Naive thymus-derived CD8-positive, alpha-beta T cell (primary cell): ENCODE data around the gene DBNDD2. TPM values are rescaled to one million over a fixed set of nuclear protein-coding genes. Genes with fewer than 3 reads are reported as not detected.

Source experiments
- ATAC-seq, 2 donors: fragments of 150-1000 bp; cut with Tn5 transposase in 1 of 2; sonication (Bioruptor Pico), chemical (Tn5 transposase) in 1 of 2; 1 replicate in 1 of 2; 2 replicates in 1 of 2; pipeline ENCODE4 v1.10.0; 2021; ENCODE audit warnings: mild to moderate bottlenecking in 2 of 2, moderate library complexity in 2 of 2
- POLR2A ChIA-PET: fragments of 350-600 bp; sonication (Branson Sonifier 250); formaldehyde crosslinking; loops from one replicate; lab custom pipeline; 2021; ENCODE audit warnings: antibody characterized with exemption; lab: Charles Lee
- DNase-seq, 10 donors: peaks; one replicate each; pipeline versions ENCODE4 v3.0.0 to v3.0.0-alpha.2; 2020 to 2022
- H3K27ac Mint-ChIP-seq, 10 donors: one replicate each; pipeline ENCODE4 v1.8.0; 2020 to 2022; ENCODE audit warnings: mild to moderate bottlenecking in 10 of 10, mixed read lengths in 10 of 10, moderate library complexity in 4 of 10, inconsistent platforms in 1 of 10
- H3K27me3 Mint-ChIP-seq, 5 donors: one replicate each; pipeline ENCODE4 v1.8.0; 2021 to 2022; ENCODE audit warnings: mixed read lengths in 5 of 5
- H3K36me3 Mint-ChIP-seq, 3 donors: one replicate each; pipeline ENCODE4 v1.8.0; 2020 to 2022; ENCODE audit warnings: mixed read lengths in 3 of 3, mild to moderate bottlenecking in 2 of 3, inconsistent platforms in 1 of 3
- H3K4me1 Mint-ChIP-seq, 4 donors: one replicate each; pipeline ENCODE4 v1.8.0; 2021 to 2022; ENCODE audit warnings: mixed read lengths in 4 of 4
- H3K4me3 Mint-ChIP-seq, 10 donors: one replicate each; pipeline ENCODE4 v1.8.0; 2020 to 2022; ENCODE audit warnings: mild to moderate bottlenecking in 10 of 10, mixed read lengths in 10 of 10, moderate library complexity in 6 of 10, inconsistent platforms in 1 of 10
- H3K9me3 Mint-ChIP-seq, 9 donors: one replicate each; pipeline ENCODE4 v1.8.0; 2020 to 2022; ENCODE audit warnings: mixed read lengths in 9 of 9, mild to moderate bottlenecking in 3 of 9, inconsistent platforms in 1 of 9, moderate library complexity in 1 of 9
- polyA plus RNA-seq, 3 donors: library from polyadenylated mRNA; unstranded; fragments of 300-500 nt; fragmentation: Illumina TruSeq; gene quantifications; one replicate each; pipeline ENCODE4 v1.2.3, GENCODE V29; 2021
- total RNA-seq, 8 experiments: library from RNA in 2 of 8; stranded (reverse) in 2 of 8; gene quantifications; one replicate each; pipeline ENCODE4 v1.2.3 and lab custom pipeline; 2021 to 2026

Gene DBNDD2
- total and polyA plus RNA-seq, 5 experiments from 2014 or later = 11.6 to 13.9 (median 13.5) TPM

GRCh38 chr20:45391559-45391958, 16.5 kb upstream of the DBNDD2 start:
- no peak overlapping the region for H3K4me3 Mint-ChIP-seq
- POLR2A ChIA-PET = interaction anchor here (0.7 kb wide), 1 partner anchor 73 kb away, joined by 3 read pairs; no protein-coding TSS in a partner anchor
- ATAC-seq = no peak
- no peaks in the 10 kb centered on the region for H3K4me1 Mint-ChIP-seq
- no peak for DNase-seq
- peaks cover 5 to 19% (median 18%) of the 10 kb centered on the region in 3 donors for H3K36me3 Mint-ChIP-seq
- no peaks in the 10 kb centered on the region for H3K27me3 Mint-ChIP-seq
- H3K27ac Mint-ChIP-seq = no peak overlapping the region
- peaks cover 0 to 2% (median 0%) of the 10 kb centered on the region in 9 donors for H3K9me3 Mint-ChIP-seq

GRCh38 chr20:45392733-45393132, 15.4 kb upstream of the DBNDD2 start:
- POLR2A ChIA-PET = interaction anchor here (0.7 kb wide), 1 partner anchor 12 kb away, joined by 6 read pairs; no protein-coding TSS in a partner anchor
- DNase-seq (no peak), ATAC-seq (no peak)
- H3K27me3 Mint-ChIP-seq = no peaks in the 10 kb centered on the region
- H3K9me3 Mint-ChIP-seq = no peaks in the 10 kb centered on the region
- H3K4me1 Mint-ChIP-seq = no peaks in the 10 kb centered on the region
- no peak overlapping the region for H3K4me3 Mint-ChIP-seq
- H3K27ac Mint-ChIP-seq = no peak overlapping the region
- H3K36me3 Mint-ChIP-seq = peaks cover under 1 to 21% (median 9%) of the 10 kb centered on the region in 3 donors

GRCh38 chr20:45394221-45395113, 13.6 kb upstream of the DBNDD2 start:
- ATAC-seq (no peak), DNase-seq (no peak)
- H3K4me3 Mint-ChIP-seq = no peak overlapping the region
- POLR2A ChIA-PET = interaction anchor here (0.8 kb wide), 1 partner anchor 22 kb away, joined by 3 read pairs; the partner anchor contains the start of gene PIGT
- no peaks in the 10 kb centered on the region for H3K27me3 Mint-ChIP-seq
- H3K9me3 Mint-ChIP-seq = peaks cover 0 to 3% (median 0%) of the 10 kb centered on the region in 9 donors
- no peak overlapping the region for H3K27ac Mint-ChIP-seq
- H3K36me3 Mint-ChIP-seq = peaks cover 3 to 19% (median 11%) of the 10 kb centered on the region in 3 donors
- H3K4me1 Mint-ChIP-seq = no peaks in the 10 kb centered on the region

- Mint-ChIP-seq H3K27ac (no peak overlapping the region), H3K4me1 (no peaks in the 10 kb centered on the region), H3K9me3 (peaks cover 0 to 9% (median 4%) of the 10 kb centered on the region in 9 donors), H3K4me3 (no peak overlapping the region), H3K36me3 (peaks cover 9 to 19% (median 17%) of the 10 kb centered on the region in 3 donors), H3K27me3 (no peaks in the 10 kb centered on the region)
- ATAC-seq = no peak
- POLR2A ChIA-PET = interaction anchor here (0.8 kb wide), 1 partner anchor 21 kb away, joined by 3 read pairs; the partner anchor contains the start of gene PIGT
- no peak for DNase-seq
Measured at GRCh38 chr20:45395114-45395415, 13.0 kb upstream of the DBNDD2 start.

- Mint-ChIP-seq H3K27ac (no peak overlapping the region), H3K9me3 (peaks cover 0 to 25% (median 10%) of the 10 kb centered on the region in 9 donors), H3K36me3 (peaks cover 11 to 32% (median 25%) of the 10 kb centered on the region in 3 donors), H3K27me3 (peaks cover 0 to 2% (median 0%) of the 10 kb centered on the region in 5 donors), H3K4me3 (no peak overlapping the region), H3K4me1 (no peaks in the 10 kb centered on the region)
- DNase-seq (no peak), ATAC-seq (no peak)
- POLR2A ChIA-PET = no interaction called here
Measured at GRCh38 chr20:45399018-45399417, 9.1 kb upstream of the DBNDD2 start.

- ATAC-seq = no peak
- DNase-seq = no peak
- no peak overlapping the region for H3K27ac Mint-ChIP-seq
- peaks cover 2 to 10% (median 7%) of the 10 kb centered on the region in 4 donors for H3K4me1 Mint-ChIP-seq
- H3K4me3 Mint-ChIP-seq = no peak overlapping the region
- peaks cover 0 to 2% (median 0%) of the 10 kb centered on the region in 5 donors for H3K27me3 Mint-ChIP-seq
- peaks cover 11 to 31% (median 18%) of the 10 kb centered on the region in 3 donors for H3K36me3 Mint-ChIP-seq
- POLR2A ChIA-PET = no interaction called here
- peaks cover 0 to 25% (median 10%) of the 10 kb centered on the region in 9 donors for H3K9me3 Mint-ChIP-seq
Measured at GRCh38 chr20:45400346-45401031, 7.6 kb upstream of the DBNDD2 start.

GRCh38 chr20:45402946-45403345, 5.1 kb upstream of the DBNDD2 start:
- Mint-ChIP-seq H3K27ac (no peak overlapping the region), H3K4me1 (peaks cover 12 to 24% (median 17%) of the 10 kb centered on the region in 4 donors), H3K27me3 (peaks cover 0 to 2% (median 0%) of the 10 kb centered on the region in 5 donors), H3K36me3 (peaks cover 8 to 26% (median 11%) of the 10 kb centered on the region in 3 donors), H3K4me3 (no peak overlapping the region), H3K9me3 (peaks cover 0 to 25% (median 10%) of the 10 kb centered on the region in 9 donors)
- POLR2A ChIA-PET = interaction anchor here (5.5 kb wide), 1 partner anchor 13 kb away, joined by 53 read pairs; the partner anchor contains the start of gene PIGT
- ATAC-seq (no peak), DNase-seq (no peak)

GRCh38 chr20:45404438-45404837, 3.7 kb upstream of the DBNDD2 start:
- Mint-ChIP-seq H3K27ac (peak overlapping the region in 8 of 10 donors; percentile 47 to 87 (median 73)), H3K36me3 (peaks cover 8 to 21% (median 8%) of the 10 kb centered on the region in 3 donors), H3K9me3 (peaks cover 0 to 25% (median 9%) of the 10 kb centered on the region in 9 donors), H3K4me1 (peaks cover 12 to 30% (median 25%) of the 10 kb centered on the region in 4 donors), H3K27me3 (peaks cover 0 to 2% (median 0%) of the 10 kb centered on the region in 5 donors), H3K4me3 (peak overlapping the region; percentile 69 to 86 (median 80))
- no peak for DNase-seq
- ATAC-seq = no peak
- POLR2A ChIA-PET = interaction anchor here (1.2 to 5.5 kb wide), 2 partner anchors 9 to 12 kb away, joined by 3 to 53 read pairs; partner anchors contain the start of gene PIGT

- peaks cover 12 to 30% (median 25%) of the 10 kb centered on the region in 4 donors for H3K4me1 Mint-ChIP-seq
- H3K36me3 Mint-ChIP-seq = peaks cover 0 to 10% (median 8%) of the 10 kb centered on the region in 3 donors
- peak; percentile 19 to 43 for ATAC-seq
- H3K9me3 Mint-ChIP-seq = peaks cover 0 to 13% (median 2%) of the 10 kb centered on the region in 9 donors
- H3K4me3 Mint-ChIP-seq = peak overlapping the region; percentile 78 to 89 (median 82)
- H3K27ac Mint-ChIP-seq = peak overlapping the region; percentile 35 to 89 (median 74)
- H3K27me3 Mint-ChIP-seq = peaks cover 0 to 2% (median 0%) of the 10 kb centered on the region in 5 donors
- POLR2A ChIA-PET = interaction anchor here (0.7 to 5.5 kb wide), 6 partner anchors 11 to 50 kb away, joined by 3 to 53 read pairs (median 15); partner anchors contain the start of genes PIGT and SYS1
- peak in 3 of 10 donors; percentile 4 to 41 (median 16) for DNase-seq
Measured at GRCh38 chr20:45405571-45406259, 2.4 kb upstream of the DBNDD2 start.

GRCh38 chr20:45406260-45407066, 1.6 kb upstream of the DBNDD2 start:
- H3K4me3 Mint-ChIP-seq = peak overlapping the region; percentile 80 to 91 (median 82)
- peaks cover 0 to 8% (median 3%) of the 10 kb centered on the region in 3 donors for H3K36me3 Mint-ChIP-seq
- POLR2A ChIA-PET = interaction anchor here (1.2 to 5.5 kb wide), 6 partner anchors 10 to 43 kb away, joined by 4 to 53 read pairs (median 16); partner anchors contain the start of genes PIGT and SYS1
- peaks cover 0 to 2% (median 0%) of the 10 kb centered on the region in 5 donors for H3K27me3 Mint-ChIP-seq
- peak overlapping the region in 8 of 10 donors; percentile 79 to 93 (median 86) for H3K27ac Mint-ChIP-seq
- H3K9me3 Mint-ChIP-seq = peaks cover 0 to 8% (median 0%) of the 10 kb centered on the region in 9 donors
- DNase-seq = peak; percentile 23 to 70 (median 45)
- ATAC-seq = peak; percentile 58 to 64
- peaks cover 12 to 30% (median 25%) of the 10 kb centered on the region in 4 donors for H3K4me1 Mint-ChIP-seq
